Measurements from ENCODE around the gene RALGDS. TPM values are rescaled to one million over a fixed set of nuclear protein-coding genes. Genes with fewer than 3 reads are reported as not detected.

The RALGDS gene
- total and polyA plus RNA-seq, 11 donors: 17.8 to 70.1 (median 25.8) TPM

DNA sequence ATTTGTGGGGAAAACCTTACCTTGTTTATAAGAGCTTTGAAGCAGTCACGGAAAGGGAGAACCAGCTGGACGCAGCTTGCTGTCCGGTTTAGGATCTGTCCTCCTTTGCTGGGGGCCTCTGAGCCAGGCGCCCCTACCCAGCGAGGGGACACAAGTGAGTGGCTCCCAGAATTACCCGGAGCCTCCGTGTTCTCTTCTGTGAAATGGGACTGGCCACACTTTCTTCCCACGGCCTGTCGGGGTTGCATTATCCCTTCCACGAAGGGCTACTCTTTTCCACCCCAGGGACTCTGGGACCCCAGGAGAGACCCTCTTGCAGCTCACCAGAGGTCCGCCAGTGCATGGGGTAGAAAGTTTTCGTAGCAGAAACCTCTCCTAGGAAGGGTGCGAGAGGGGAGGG lies 43.2 kb upstream of the RALGDS start:
- Histone ChIP-seq H3K27me3 (no peaks in the 10 kb centered on the region), H3K27ac (peak overlapping the region in 11 of 12 donors; percentile 50 to 84 (median 78)), H3K4me3 (peak overlapping the region; percentile 56 to 87 (median 74)), H3K36me3 (peaks cover 0 to 7% (median 0%) of the 10 kb centered on the region in 9 donors), H3K9me3 (no peaks in the 10 kb centered on the region), H3K4me1 (peaks cover 0 to 41% (median 16%) of the 10 kb centered on the region in 12 donors)
- intact Hi-C loops (cut with DNase I): no loop called here
- ATAC-seq (no peak), DNase-seq (no peak)
- 70 to 79% (median 75%) methylated on average over 13 of the region's 13 CpGs for WGBS, 4 donors
- TF ChIP-seq, protein P1, sequence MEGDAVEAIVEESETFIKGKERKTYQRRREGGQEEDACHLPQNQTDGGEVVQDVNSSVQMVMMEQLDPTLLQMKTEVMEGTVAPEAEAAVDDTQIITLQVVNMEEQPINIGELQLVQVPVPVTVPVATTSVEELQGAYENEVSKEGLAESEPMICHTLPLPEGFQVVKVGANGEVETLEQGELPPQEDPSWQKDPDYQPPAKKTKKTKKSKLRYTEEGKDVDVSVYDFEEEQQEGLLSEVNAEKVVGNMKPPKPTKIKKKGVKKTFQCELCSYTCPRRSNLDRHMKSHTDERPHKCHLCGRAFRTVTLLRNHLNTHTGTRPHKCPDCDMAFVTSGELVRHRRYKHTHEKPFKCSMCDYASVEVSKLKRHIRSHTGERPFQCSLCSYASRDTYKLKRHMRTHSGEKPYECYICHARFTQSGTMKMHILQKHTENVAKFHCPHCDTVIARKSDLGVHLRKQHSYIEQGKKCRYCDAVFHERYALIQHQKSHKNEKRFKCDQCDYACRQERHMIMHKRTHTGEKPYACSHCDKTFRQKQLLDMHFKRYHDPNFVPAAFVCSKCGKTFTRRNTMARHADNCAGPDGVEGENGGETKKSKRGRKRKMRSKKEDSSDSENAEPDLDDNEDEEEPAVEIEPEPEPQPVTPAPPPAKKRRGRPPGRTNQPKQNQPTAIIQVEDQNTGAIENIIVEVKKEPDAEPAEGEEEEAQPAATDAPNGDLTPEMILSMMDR (IDR thresholded peaks at IDR 0.05): no peak
- no peak for TF ChIP-seq POLR2A (IDR thresholded peaks at IDR 0.05)

DNA sequence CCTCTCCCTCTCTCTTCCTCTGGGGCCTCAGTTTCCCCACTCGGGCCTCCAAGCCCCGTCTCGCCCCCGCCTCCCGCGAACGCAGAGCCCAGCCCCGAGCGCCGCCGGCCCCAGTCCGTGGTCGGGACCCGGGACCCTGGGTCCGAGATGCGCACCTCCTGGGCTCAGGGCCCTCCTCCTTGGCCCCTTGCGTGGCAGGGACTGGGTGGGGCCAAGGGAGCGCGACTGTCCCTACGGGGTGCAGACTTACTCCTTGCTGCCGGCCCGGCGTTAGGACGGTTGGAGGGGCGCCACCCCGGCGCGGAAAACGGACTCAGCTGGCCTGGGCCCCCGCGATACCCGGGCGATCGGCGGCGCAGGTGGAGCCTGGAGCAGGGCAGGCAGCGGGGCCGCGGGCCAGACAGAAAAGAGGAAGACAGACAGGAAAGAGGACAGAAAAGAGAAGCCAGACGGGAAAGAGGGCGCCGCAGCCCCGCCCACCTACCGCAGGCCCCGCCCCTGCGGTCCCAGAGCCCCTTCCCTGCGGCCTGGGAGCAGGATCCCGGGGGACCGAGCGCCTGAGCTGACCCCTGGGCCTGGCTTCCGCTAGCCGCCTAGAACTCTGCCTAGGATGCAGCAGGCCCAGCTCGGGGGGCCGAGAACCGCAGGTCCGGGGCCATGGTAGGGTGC lies 42.6 kb upstream of the RALGDS start, which contains the start of gene GBGT1:
Gene GBGT1, minus strand, starts transcription at position 411 of the 669 bp plus-strand sequence. CDS start 1,502 bp downstream, outside the sequence.
- no peaks in the 10 kb centered on the region for H3K27me3 ChIP-seq
- no peaks in the 10 kb centered on the region for H3K9me3 ChIP-seq
- ATAC-seq (peak; percentile 29 to 73 (median 69)), DNase-seq (peak; percentile 79 to 92 (median 82))
- H3K36me3 ChIP-seq: peaks cover 0 to 12% (median 0%) of the 10 kb centered on the region in 9 donors
- 1 to 5% (median 3%) methylated on average over 38 to 56 of the region's 56 CpGs for WGBS, 4 donors
- H3K4me3 ChIP-seq: peak within 1 kb of the TSS; percentile 56 to 87 (median 74)
- H3K27ac ChIP-seq: peak within 1 kb of the TSS; percentile 29 to 84 (median 76)
- H3K4me1 ChIP-seq: peaks cover 0 to 41% (median 16%) of the 10 kb centered on the region in 12 donors
- TF ChIP-seq POLR2A (IDR thresholded peaks at IDR 0.05): no peak
- TF ChIP-seq, protein P1 (IDR thresholded peaks at IDR 0.05): no peak
- intact Hi-C loops (cut with DNase I): no loop called here

DNA sequence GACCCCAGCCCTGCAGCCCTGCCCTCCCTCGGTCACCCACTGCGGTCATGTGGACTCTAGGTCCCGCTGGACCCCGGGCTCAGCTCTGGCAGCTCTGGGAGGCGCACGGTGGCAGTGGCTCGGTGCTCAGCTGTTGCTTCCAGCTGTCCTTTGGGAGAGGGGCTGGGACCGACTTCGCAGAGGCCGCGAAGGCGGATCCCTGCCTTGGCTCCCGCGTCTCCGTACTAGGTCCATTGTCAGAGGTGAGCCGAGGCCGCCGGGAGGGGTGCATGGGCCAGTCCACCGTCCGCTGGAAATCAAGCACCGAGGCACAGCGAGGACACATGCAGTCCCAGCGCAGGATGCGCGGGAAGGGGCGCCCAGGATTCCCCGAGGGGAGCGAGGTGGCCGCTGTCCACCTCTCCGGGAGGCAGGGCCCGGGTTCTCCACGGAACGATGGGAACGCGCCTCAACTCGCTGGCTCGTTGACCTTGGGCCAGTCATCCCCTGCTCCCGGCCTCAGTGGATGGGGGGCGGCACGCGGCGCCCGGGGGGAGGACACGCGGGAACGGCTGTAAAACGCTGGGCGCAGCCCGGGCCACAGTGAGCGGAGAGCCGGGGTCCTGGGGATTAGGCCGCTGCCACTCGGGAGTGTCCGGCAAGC lies 41.9 kb upstream of the RALGDS start:
- Histone ChIP-seq H3K36me3 (peaks cover 0 to 16% (median 0%) of the 10 kb centered on the region in 9 donors), H3K9me3 (no peaks in the 10 kb centered on the region), H3K4me3 (peak overlapping the region; percentile 56 to 87 (median 74)), H3K27ac (peak overlapping the region; percentile 29 to 84 (median 76)), H3K4me1 (peaks cover 0 to 41% (median 16%) of the 10 kb centered on the region in 12 donors), H3K27me3 (no peaks in the 10 kb centered on the region)
- peak in 1 of 5 donors; percentile 70 for DNase-seq
- ATAC-seq: peak in 3 of 4 donors; percentile 1 to 7 (median 3)
- TF ChIP-seq, protein P1 (IDR thresholded peaks at IDR 0.05): no peak
- TF ChIP-seq POLR2A (IDR thresholded peaks at IDR 0.05): no peak
- 29 to 48% (median 33%) methylated on average over 15 to 54 of the region's 54 CpGs for WGBS, 4 donors
- intact Hi-C loops (cut with DNase I): no loop called here

DNA sequence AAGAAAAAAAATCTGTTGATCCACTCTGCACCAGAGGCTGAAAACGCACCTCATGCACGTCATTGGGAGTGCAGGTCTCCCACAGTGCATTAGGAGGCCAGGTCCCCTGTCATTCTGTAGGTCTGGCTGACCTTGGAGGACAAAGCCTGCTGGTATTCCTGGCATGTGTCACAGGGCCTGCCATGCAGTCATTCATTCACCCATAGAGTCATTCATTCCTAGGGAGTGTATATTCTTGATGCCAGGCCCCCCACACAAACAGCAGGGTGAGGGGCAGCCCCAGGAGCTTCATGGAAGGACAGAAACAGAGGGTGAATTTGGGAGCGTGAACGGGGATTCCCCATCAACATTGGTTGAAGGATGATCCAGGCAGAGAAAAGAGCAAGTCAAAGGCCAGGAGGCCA lies 40.5 kb upstream of the RALGDS start:
- H3K27ac ChIP-seq: peak overlapping the region in 1 of 12 donors; percentile 3

More for the DNA sequence above, 40.5 kb upstream of the RALGDS start:
- Histone ChIP-seq H3K4me3 (no peak overlapping the region), H3K4me1 (peaks cover 0 to 41% (median 16%) of the 10 kb centered on the region in 12 donors), H3K36me3 (peaks cover 0 to 30% (median 0%) of the 10 kb centered on the region in 9 donors), H3K9me3 (no peaks in the 10 kb centered on the region), H3K27me3 (no peaks in the 10 kb centered on the region)
- no peak for TF ChIP-seq POLR2A (IDR thresholded peaks at IDR 0.05)
- TF ChIP-seq, protein P1 (IDR thresholded peaks at IDR 0.05): no peak
- ATAC-seq (peak in 2 of 4 donors; percentile 3 to 33), DNase-seq (no peak)
- intact Hi-C loops (cut with DNase I): no loop called here
- 61 to 75% (median 70%) methylated on average over 4 of the region's 4 CpGs for WGBS, 4 donors
